Measurements from ENCODE around the gene LRRC23. TPM values are rescaled to one million over a fixed set of nuclear protein-coding genes. Genes with fewer than 3 reads are reported as not detected.

LRRC23 gene
- total and polyA plus RNA-seq, 2 of the 13 experiments (the other 11 are each of a cell fraction or from before 2014, with no cell fraction given): 6.0 to 7.8 TPM

DNA sequence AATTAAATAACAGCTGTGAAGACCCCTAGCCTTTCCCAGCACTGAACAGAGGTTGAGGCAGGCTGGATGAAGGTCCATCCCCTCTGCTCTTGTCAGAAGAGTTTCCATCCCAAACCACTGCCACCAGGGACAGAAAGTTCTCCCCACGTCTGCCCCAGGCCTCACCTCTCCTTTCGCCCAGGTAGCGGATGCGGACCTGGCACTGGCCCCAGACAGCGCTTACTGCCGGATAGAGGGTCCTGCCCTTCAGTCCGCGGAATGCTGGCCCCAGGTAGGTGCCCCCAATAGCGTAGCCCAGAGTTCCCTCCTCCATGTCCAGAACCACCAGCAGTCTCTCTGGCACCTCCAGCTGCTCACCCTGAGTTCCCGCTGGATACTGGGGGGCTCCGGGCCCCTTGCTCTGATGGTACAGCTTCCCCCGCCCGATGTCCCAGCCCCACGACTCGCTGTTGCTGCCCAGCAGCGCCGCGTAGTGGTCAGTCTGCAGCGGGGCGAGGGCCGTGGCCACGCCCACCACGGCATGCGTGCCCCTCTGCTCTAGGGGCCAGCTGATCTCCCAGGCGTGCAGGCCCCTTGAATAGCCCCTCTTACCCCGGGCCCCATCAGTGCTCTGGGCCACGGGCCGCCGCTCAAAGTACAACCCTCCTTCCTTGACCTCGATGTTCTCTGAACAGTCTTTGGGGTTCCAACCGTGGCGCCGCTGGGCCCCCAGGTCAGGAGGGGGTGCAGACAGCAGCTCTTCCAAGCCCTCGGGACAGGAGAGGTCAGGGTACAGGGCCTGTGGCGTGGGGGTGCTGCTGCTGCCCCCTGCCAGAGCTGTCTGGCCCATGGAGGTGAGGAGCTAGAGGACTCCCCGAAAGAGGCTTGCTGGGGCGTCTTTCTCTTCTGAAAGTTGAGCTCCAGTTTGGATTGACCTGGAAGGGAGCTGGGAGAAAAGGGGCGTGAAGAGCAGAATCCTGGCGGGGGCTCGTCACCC lies 32.3 kb upstream of the LRRC23 start (continued):
- TF ChIP-seq ZFP36L1 (CRISPR knock-in tag; IDR thresholded peaks at IDR 0.05): 0 out of 2 replicates have a peak, but pooled peaks have one; percentile 9
- TF ChIP-seq AGO2 (optimal IDR thresholded peaks at IDR 0.05; ENCODE audit: low read depth, low read length): peak; percentile 94
- 0 out of 2 replicates have a peak, but pooled peaks have one; percentile 20 for TF ChIP-seq ARHGAP35 (CRISPR knock-in tag; IDR thresholded peaks at IDR 0.05; ENCODE audit: borderline replicate concordance)
- no peak; the same call in 1 of the 2 replicates for TF ChIP-seq ZNF430 (CRISPR knock-in tag; IDR thresholded peaks at IDR 0.05)
- peak; percentile 97 for TF ChIP-seq ZBTB7B (CRISPR knock-in tag; IDR thresholded peaks at IDR 0.05)
- TF ChIP-seq ZBTB25 (CRISPR knock-in tag; IDR thresholded peaks at IDR 0.05): no peak
- peak; percentile 82 for TF ChIP-seq REPIN1 (CRISPR knock-in tag; IDR thresholded peaks at IDR 0.05; ENCODE audit: borderline replicate concordance, low read depth)
- TF ChIP-seq, protein P1, sequence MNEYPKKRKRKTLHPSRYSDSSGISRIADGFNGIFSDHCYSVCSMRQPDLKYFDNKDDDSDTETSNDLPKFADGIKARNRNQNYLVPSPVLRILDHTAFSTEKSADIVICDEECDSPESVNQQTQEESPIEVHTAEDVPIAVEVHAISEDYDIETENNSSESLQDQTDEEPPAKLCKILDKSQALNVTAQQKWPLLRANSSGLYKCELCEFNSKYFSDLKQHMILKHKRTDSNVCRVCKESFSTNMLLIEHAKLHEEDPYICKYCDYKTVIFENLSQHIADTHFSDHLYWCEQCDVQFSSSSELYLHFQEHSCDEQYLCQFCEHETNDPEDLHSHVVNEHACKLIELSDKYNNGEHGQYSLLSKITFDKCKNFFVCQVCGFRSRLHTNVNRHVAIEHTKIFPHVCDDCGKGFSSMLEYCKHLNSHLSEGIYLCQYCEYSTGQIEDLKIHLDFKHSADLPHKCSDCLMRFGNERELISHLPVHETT (CRISPR knock-in tag; conservative IDR thresholded peaks at IDR 0.05): 0 out of 2 replicates have a peak, but pooled peaks have one; percentile 44
- peak; percentile 70 for TF ChIP-seq HDAC1 (CRISPR knock-in tag; IDR thresholded peaks at IDR 0.05)
- TF ChIP-seq ERF (CRISPR knock-in tag; IDR thresholded peaks at IDR 0.05): 0 out of 2 replicates have a peak, but pooled peaks have one; percentile 22
- TF ChIP-seq ZNF589 (CRISPR knock-in tag; conservative IDR thresholded peaks at IDR 0.05): 0 out of 2 replicates have a peak, but pooled peaks have one; percentile 64
- TF ChIP-seq RERE (CRISPR knock-in tag; IDR thresholded peaks at IDR 0.05; ENCODE audit: low read depth): 0 out of 2 replicates have a peak, but pooled peaks have one; percentile 30
- 0 out of 2 replicates have a peak, but pooled peaks have one; percentile 39 for TF ChIP-seq TSC22D2 (CRISPR knock-in tag; IDR thresholded peaks at IDR 0.05; ENCODE audit: borderline replicate concordance)
- TF ChIP-seq ZNF513 (CRISPR knock-in tag; conservative IDR thresholded peaks at IDR 0.05): 0 out of 2 replicates have a peak, but pooled peaks have one; percentile 55
- TF ChIP-seq HNF1B (CRISPR knock-in tag; IDR thresholded peaks at IDR 0.05): peak; percentile 71; the same call in 1 of the 2 replicates
